Body of pancreas (tissue), 4 donors: ENCODE measurements around the gene PXDN.

Experiments
- POLR2A ChIP-seq, 3 donors: fragments of 450-650 bp; IDR thresholded peaks; one replicate each; pipeline ENCODE4 v1.6.1; 2016; ENCODE audit warnings: antibody characterized with exemption in 3 of 3, mild to moderate bottlenecking in 2 of 3
- TF ChIP-seq, protein P1 (sequence below), 7 experiments: fragments of 450-650 bp in 4 of 7; fragments of 200-600 bp in 3 of 7; sonication (generic) in 3 of 7; IDR thresholded peaks; one replicate each; pipeline ENCODE4 v1.5.1; 2016 to 2019; ENCODE audit warnings: antibody characterized with exemption in 7 of 7

DNA sequence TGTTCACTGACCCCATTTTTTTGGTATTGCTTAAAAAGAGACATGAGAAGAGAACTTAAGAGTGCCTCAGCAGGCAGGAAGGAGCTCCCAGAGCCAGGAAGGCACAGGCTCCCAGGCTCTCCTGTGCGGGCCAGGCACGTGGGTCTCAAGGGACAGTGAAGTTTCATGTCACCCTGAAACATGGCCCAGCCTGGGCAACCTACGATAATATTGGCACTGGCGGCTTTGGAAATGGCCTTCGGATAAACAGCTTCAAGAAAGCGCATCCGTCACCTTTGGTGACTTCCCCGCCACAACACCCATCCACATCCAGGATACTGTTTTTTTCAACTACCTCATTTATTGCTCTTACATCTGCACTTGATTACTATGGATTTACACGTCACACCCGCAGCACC is 30.5 kb downstream of the PXDN start:
- TF ChIP-seq, protein P1, sequence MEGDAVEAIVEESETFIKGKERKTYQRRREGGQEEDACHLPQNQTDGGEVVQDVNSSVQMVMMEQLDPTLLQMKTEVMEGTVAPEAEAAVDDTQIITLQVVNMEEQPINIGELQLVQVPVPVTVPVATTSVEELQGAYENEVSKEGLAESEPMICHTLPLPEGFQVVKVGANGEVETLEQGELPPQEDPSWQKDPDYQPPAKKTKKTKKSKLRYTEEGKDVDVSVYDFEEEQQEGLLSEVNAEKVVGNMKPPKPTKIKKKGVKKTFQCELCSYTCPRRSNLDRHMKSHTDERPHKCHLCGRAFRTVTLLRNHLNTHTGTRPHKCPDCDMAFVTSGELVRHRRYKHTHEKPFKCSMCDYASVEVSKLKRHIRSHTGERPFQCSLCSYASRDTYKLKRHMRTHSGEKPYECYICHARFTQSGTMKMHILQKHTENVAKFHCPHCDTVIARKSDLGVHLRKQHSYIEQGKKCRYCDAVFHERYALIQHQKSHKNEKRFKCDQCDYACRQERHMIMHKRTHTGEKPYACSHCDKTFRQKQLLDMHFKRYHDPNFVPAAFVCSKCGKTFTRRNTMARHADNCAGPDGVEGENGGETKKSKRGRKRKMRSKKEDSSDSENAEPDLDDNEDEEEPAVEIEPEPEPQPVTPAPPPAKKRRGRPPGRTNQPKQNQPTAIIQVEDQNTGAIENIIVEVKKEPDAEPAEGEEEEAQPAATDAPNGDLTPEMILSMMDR (IDR thresholded peaks at IDR 0.05): no peak
- no peak for TF ChIP-seq POLR2A (IDR thresholded peaks at IDR 0.05)
